Activated naive CD4-positive, alpha-beta T cell treated with anti-CD3 and anti-CD28 coated beads, Interleukin-2, amount 50 U/mL, for 24 hours (primary cell): Measurements from ENCODE around the gene DCAF17.

Experiments used
- H3K27ac Mint-ChIP-seq: one replicate; pipeline ENCODE4 v1.8.0; 2021; ENCODE audit warnings: mild to moderate bottlenecking, mixed read lengths
- H3K27me3 Mint-ChIP-seq: one replicate; pipeline ENCODE4 v1.8.0; 2021; ENCODE audit warnings: mixed read lengths
- H3K36me3 Mint-ChIP-seq: one replicate; pipeline ENCODE4 v1.8.0; 2021; ENCODE audit warnings: mixed read lengths
- H3K4me1 Mint-ChIP-seq: one replicate; pipeline ENCODE4 v1.8.0; 2021; ENCODE audit warnings: mixed read lengths
- H3K4me3 Mint-ChIP-seq: one replicate; pipeline ENCODE4 v1.8.0; 2021; ENCODE audit warnings: mild to moderate bottlenecking, mixed read lengths
- H3K9me3 Mint-ChIP-seq: one replicate; pipeline ENCODE4 v1.8.0; 2021; ENCODE audit warnings: mixed read lengths

Gene DCAF17

GRCh38 chr2:171434013-171434989 lies at the start of gene DCAF17:
DCAF17 (plus strand) TSS chr2:171434226; CDS start chr2:171434578, 352 bp downstream.
- peak within 1 kb of the TSS; percentile 93 for H3K4me3 Mint-ChIP-seq
- peak within 1 kb of the TSS; percentile 97 for H3K27ac Mint-ChIP-seq
- H3K4me1 Mint-ChIP-seq: peaks cover 62% of the 10 kb centered on the region
- no peaks in the 10 kb centered on the region for H3K27me3 Mint-ChIP-seq
- H3K9me3 Mint-ChIP-seq: no peaks in the 10 kb centered on the region
- peaks cover 30% of the 10 kb centered on the region for H3K36me3 Mint-ChIP-seq

- no peak overlapping the region for H3K4me3 Mint-ChIP-seq
- no peaks in the 10 kb centered on the region for H3K9me3 Mint-ChIP-seq
- peaks cover 10% of the 10 kb centered on the region for H3K4me1 Mint-ChIP-seq
- H3K27ac Mint-ChIP-seq: no peak overlapping the region
- H3K36me3 Mint-ChIP-seq: peaks cover 20% of the 10 kb centered on the region
- no peaks in the 10 kb centered on the region for H3K27me3 Mint-ChIP-seq
These were observed 47.4 kb upstream of the DCAF17 start for GRCh38 chr2:171386627-171387026.

- no peaks in the 10 kb centered on the region for H3K27me3 Mint-ChIP-seq
- no peak overlapping the region for H3K27ac Mint-ChIP-seq
- peaks cover 10% of the 10 kb centered on the region for H3K4me1 Mint-ChIP-seq
- no peaks in the 10 kb centered on the region for H3K9me3 Mint-ChIP-seq
- H3K4me3 Mint-ChIP-seq: no peak overlapping the region
- H3K36me3 Mint-ChIP-seq: peaks cover 20% of the 10 kb centered on the region
These were observed 47.0 kb upstream of the DCAF17 start for GRCh38 chr2:171387052-171387451.

GRCh38 chr2:171389325-171389724 lies 44.7 kb upstream of the DCAF17 start:
- no peak overlapping the region for H3K4me3 Mint-ChIP-seq
- H3K27me3 Mint-ChIP-seq: no peaks in the 10 kb centered on the region
- H3K4me1 Mint-ChIP-seq: peaks cover 10% of the 10 kb centered on the region
- no peaks in the 10 kb centered on the region for H3K9me3 Mint-ChIP-seq
- no peak overlapping the region for H3K27ac Mint-ChIP-seq
- peaks cover 10% of the 10 kb centered on the region for H3K36me3 Mint-ChIP-seq

- Mint-ChIP-seq H3K36me3 (peaks cover 12% of the 10 kb centered on the region), H3K4me1 (peaks cover 10% of the 10 kb centered on the region), H3K27ac (no peak overlapping the region), H3K27me3 (no peaks in the 10 kb centered on the region), H3K4me3 (no peak overlapping the region), H3K9me3 (no peaks in the 10 kb centered on the region)
These were observed 44.2 kb upstream of the DCAF17 start for GRCh38 chr2:171389780-171390179.

GRCh38 chr2:171390941-171391516 lies 43.0 kb upstream of the DCAF17 start:
- Mint-ChIP-seq H3K4me1 (peaks cover 4% of the 10 kb centered on the region), H3K36me3 (peaks cover 11% of the 10 kb centered on the region), H3K4me3 (no peak overlapping the region), H3K27ac (no peak overlapping the region), H3K9me3 (no peaks in the 10 kb centered on the region), H3K27me3 (no peaks in the 10 kb centered on the region)

GRCh38 chr2:171391532-171391931 lies 42.5 kb upstream of the DCAF17 start:
- no peak overlapping the region for H3K4me3 Mint-ChIP-seq
- no peaks in the 10 kb centered on the region for H3K9me3 Mint-ChIP-seq
- peaks cover 12% of the 10 kb centered on the region for H3K36me3 Mint-ChIP-seq
- peaks cover 4% of the 10 kb centered on the region for H3K4me1 Mint-ChIP-seq
- H3K27ac Mint-ChIP-seq: no peak overlapping the region
- H3K27me3 Mint-ChIP-seq: no peaks in the 10 kb centered on the region

GRCh38 chr2:171393487-171393886 lies 40.5 kb upstream of the DCAF17 start:
- H3K36me3 Mint-ChIP-seq: peaks cover 13% of the 10 kb centered on the region
- no peaks in the 10 kb centered on the region for H3K27me3 Mint-ChIP-seq
- no peaks in the 10 kb centered on the region for H3K9me3 Mint-ChIP-seq
- no peak overlapping the region for H3K4me3 Mint-ChIP-seq
- peaks cover 15% of the 10 kb centered on the region for H3K4me1 Mint-ChIP-seq
- H3K27ac Mint-ChIP-seq: no peak overlapping the region

- H3K4me3 Mint-ChIP-seq: no peak overlapping the region
- H3K27ac Mint-ChIP-seq: no peak overlapping the region
These were observed 39.8 kb upstream of the DCAF17 start for GRCh38 chr2:171394164-171394740.

GRCh38 chr2:171399292-171399691 lies 34.7 kb upstream of the DCAF17 start:
- Mint-ChIP-seq H3K27ac (peak overlapping the region; percentile 33), H3K27me3 (no peaks in the 10 kb centered on the region), H3K4me1 (peaks cover 32% of the 10 kb centered on the region), H3K36me3 (peaks cover 20% of the 10 kb centered on the region), H3K9me3 (no peaks in the 10 kb centered on the region), H3K4me3 (no peak overlapping the region)

More at GRCh38 chr2:171394164-171394740, 39.8 kb upstream of the DCAF17 start:
- H3K27me3 Mint-ChIP-seq: no peaks in the 10 kb centered on the region
- peaks cover 13% of the 10 kb centered on the region for H3K36me3 Mint-ChIP-seq
- no peaks in the 10 kb centered on the region for H3K9me3 Mint-ChIP-seq
- peaks cover 21% of the 10 kb centered on the region for H3K4me1 Mint-ChIP-seq

GRCh38 chr2:171400395-171400794 lies 33.6 kb upstream of the DCAF17 start:
- H3K36me3 Mint-ChIP-seq: peaks cover 22% of the 10 kb centered on the region
- H3K27me3 Mint-ChIP-seq: no peaks in the 10 kb centered on the region
- H3K4me1 Mint-ChIP-seq: peaks cover 33% of the 10 kb centered on the region
- no peak overlapping the region for H3K27ac Mint-ChIP-seq
- no peaks in the 10 kb centered on the region for H3K9me3 Mint-ChIP-seq
- no peak overlapping the region for H3K4me3 Mint-ChIP-seq

- H3K27ac Mint-ChIP-seq: no peak overlapping the region
- H3K36me3 Mint-ChIP-seq: peaks cover 19% of the 10 kb centered on the region
- H3K4me3 Mint-ChIP-seq: no peak overlapping the region
- H3K9me3 Mint-ChIP-seq: no peaks in the 10 kb centered on the region
- no peaks in the 10 kb centered on the region for H3K27me3 Mint-ChIP-seq
- H3K4me1 Mint-ChIP-seq: peaks cover 36% of the 10 kb centered on the region
These were observed 32.1 kb upstream of the DCAF17 start for GRCh38 chr2:171401947-171402346.

GRCh38 chr2:171402906-171403580 lies 31.0 kb upstream of the DCAF17 start:
- H3K27ac Mint-ChIP-seq: peak overlapping the region; percentile 0
- H3K36me3 Mint-ChIP-seq: peaks cover 18% of the 10 kb centered on the region
- peaks cover 30% of the 10 kb centered on the region for H3K4me1 Mint-ChIP-seq

GRCh38 chr2:171404261-171404660 lies 29.8 kb upstream of the DCAF17 start:
- H3K9me3 Mint-ChIP-seq: no peaks in the 10 kb centered on the region
- H3K36me3 Mint-ChIP-seq: peaks cover 18% of the 10 kb centered on the region
- no peaks in the 10 kb centered on the region for H3K27me3 Mint-ChIP-seq
- no peak overlapping the region for H3K27ac Mint-ChIP-seq
- peaks cover 20% of the 10 kb centered on the region for H3K4me1 Mint-ChIP-seq
- H3K4me3 Mint-ChIP-seq: no peak overlapping the region

More at GRCh38 chr2:171402906-171403580, 31.0 kb upstream of the DCAF17 start:
- Mint-ChIP-seq H3K9me3 (no peaks in the 10 kb centered on the region), H3K4me3 (no peak overlapping the region), H3K27me3 (no peaks in the 10 kb centered on the region)

- Mint-ChIP-seq H3K27ac (no peak overlapping the region), H3K4me1 (peaks cover 19% of the 10 kb centered on the region), H3K4me3 (no peak overlapping the region), H3K36me3 (peaks cover 18% of the 10 kb centered on the region), H3K27me3 (no peaks in the 10 kb centered on the region), H3K9me3 (no peaks in the 10 kb centered on the region)
These were observed 29.3 kb upstream of the DCAF17 start for GRCh38 chr2:171404719-171405118.
